HFF-Myc (cell line): Measurements from ENCODE around the gene RAB7B.

Experiments used
- DNase-seq: peaks from one replicate; pipeline ENCODE4 v3.0.0-alpha.2; 2011; ENCODE audit warnings: low read depth; ENCODE audit errors: extremely low read depth
- H3K4me3 ChIP-seq: replicated peaks from 2 replicates; pipeline ENCODE4 v1.5.1; 2011; ENCODE audit warnings: low read depth, mild to moderate bottlenecking, control low read depth, low read length
- CTCF ChIP-seq: IDR thresholded peaks from 2 replicates; pipeline ENCODE4 v1.5.1; 2012; ENCODE audit warnings: mild to moderate bottlenecking, low read depth, low read length, control low read depth; ENCODE audit errors: missing control alignments

RAB7B gene

GRCh38 chr1:206022766-206023165 lies 19.6 kb upstream of the RAB7B start:
- DNase-seq: no peak
- no peak for TF ChIP-seq CTCF
- no peak overlapping the region for H3K4me3 ChIP-seq

GRCh38 chr1:206021626-206022365 lies 18.6 kb upstream of the RAB7B start:
- no peak for DNase-seq
- no peak overlapping the region for H3K4me3 ChIP-seq
- TF ChIP-seq CTCF: no peak

GRCh38 chr1:206021008-206021625 lies 17.9 kb upstream of the RAB7B start:
- no peak for TF ChIP-seq CTCF
- no peak overlapping the region for H3K4me3 ChIP-seq
- no peak for DNase-seq

- H3K4me3 ChIP-seq: no peak overlapping the region
- TF ChIP-seq CTCF: no peak
- no peak for DNase-seq
Measured at GRCh38 chr1:206020393-206021007, 17.3 kb upstream of the RAB7B start.

GRCh38 chr1:206015071-206015470 lies 11.9 kb upstream of the RAB7B start:
- DNase-seq: no peak
- H3K4me3 ChIP-seq: no peak overlapping the region
- no peak for TF ChIP-seq CTCF

GRCh38 chr1:206014601-206015000 lies 11.4 kb upstream of the RAB7B start:
- H3K4me3 ChIP-seq: no peak overlapping the region
- TF ChIP-seq CTCF: no peak
- DNase-seq: no peak
